Amygdala (tissue), 56 donors: ENCODE data around the gene NRN1L.
A peak's percentile ranks its signal among the peaks of the same experiment; 100 is the strongest.
"Not testable (repeated sequence)": the region's sequence is repeated elsewhere in the genome, so short reads cannot be mapped to it uniquely, and the experiment has no call there.

Experiments
- DNase-seq, 56 donors: peaks; one replicate each; lab custom pipeline; 2025; lab: John Stamatoyannopoulos, UW

Gene NRN1L

GRCh38 chr16:67915496-67915769, 30.7 kb downstream of the NRN1L start:
- DNase-seq, result not testable (repeated sequence)

DNA sequence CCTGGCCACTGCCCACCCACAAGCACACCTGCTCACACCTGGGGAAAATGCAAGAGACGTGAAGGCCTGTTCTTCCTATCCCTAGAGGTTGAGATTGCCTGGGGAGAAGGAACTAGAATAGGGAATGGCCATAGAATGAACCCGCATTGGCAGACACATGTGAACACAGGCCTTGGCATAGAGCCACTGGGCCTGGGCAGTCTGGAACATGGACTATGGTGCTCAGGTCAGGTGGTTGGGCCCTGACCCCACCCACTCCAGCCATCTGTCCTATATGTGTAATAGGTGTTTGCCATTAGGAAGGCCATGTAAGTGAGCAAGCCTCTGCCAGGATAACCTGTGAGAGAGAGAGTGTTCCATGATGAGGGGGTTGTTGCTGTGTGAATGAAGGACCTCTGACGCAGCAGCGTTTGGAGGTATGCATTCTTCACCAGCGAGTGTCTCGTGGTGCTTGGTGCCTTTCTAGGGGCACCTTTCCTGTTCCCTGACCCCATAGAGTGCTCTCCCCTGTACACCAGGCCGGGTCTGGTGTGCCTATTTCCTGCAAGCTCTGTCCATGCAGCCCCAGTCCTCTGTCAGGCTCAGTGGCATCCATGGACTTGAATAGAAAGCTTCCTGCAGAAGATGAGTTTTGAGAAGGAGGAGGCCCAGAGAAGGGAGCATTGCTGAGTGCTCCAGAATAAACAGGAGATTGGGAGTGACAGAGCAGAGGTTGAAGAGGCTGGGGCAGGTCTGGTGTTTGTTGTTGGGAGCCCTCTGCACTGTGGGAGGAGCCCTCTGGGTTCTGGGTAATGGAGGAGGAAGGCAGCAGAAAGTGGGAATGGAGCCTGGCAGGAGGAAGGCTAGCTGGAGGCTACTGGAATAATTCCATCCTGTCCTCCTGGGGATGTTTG, 31.4 kb downstream of the NRN1L start:
- DNase-seq, result peak in 1 of 56 donors; percentile 27

GRCh38 chr16:67917140-67917851, 32.6 kb downstream of the NRN1L start:
- peak in 42 of 56 donors; percentile 19 to 85 (median 48) for DNase-seq

- DNase-seq, result peak in 4 of 56 donors; percentile 35 to 54 (median 44)
Measured at GRCh38 chr16:67917852-67918236, 33.2 kb downstream of the NRN1L start.

- no peak for DNase-seq
Measured at GRCh38 chr16:67919622-67920221, 35.0 kb downstream of the NRN1L start.

DNA sequence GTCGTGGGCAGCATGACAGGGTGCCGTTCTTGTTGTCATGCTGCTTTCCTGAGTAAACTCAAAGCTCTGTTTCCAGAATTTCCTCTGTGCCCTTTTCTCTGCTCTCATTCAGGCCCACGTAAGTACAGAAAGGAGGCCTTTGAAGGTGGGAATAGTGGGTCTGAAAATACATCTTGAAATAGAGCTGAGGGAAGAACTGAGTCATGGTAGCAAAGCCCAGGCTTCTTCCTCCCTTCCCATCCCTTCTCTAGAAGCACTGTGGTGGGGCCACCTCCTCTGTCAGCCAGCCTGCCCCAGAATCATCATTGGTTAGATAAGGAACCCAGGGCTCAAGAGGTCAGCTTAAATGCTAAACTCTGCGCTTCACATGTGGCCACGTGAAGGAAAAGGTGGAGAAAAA, 37.5 kb downstream of the NRN1L start:
- peak in 1 of 56 donors; percentile 33 for DNase-seq

GRCh38 chr16:67922740-67923139, 38.1 kb downstream of the NRN1L start:
- DNase-seq, result no peak

DNA sequence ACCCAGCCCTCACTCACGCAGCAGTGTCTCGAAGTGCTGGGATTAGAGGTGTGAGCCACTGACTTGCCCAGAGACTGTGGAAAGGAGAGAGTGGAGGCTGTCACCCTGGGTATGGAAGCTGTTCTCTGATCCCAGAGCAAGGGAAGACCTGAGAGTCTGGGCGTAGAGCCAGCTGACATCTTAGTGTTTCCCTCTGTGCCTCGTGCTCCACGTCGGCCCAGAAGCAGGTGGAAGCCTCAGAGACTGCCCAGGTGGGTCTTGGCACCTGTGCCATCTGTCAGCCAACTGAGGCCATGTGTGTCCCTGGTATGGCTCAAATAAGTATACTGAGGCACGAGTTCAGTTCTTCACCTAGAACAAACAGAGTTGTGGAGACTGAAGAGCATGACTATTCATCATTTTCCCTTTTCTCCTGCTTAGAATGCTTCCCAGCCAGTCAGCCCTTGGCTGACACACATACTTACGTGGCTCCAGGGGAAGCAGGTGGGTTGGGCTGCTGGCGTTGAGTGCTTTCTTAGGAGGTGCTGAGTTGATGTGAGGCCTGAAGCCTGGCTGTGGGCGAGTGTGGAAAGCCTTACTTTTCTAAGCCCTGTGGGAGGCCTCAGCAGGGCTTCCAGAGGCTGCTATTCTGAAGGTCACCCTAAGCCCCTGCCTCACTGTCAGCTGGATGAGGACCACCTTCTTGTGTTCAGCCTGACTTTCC, 38.9 kb downstream of the NRN1L start:
- DNase-seq, result peak in 10 of 56 donors; percentile 19 to 52 (median 29)

DNA sequence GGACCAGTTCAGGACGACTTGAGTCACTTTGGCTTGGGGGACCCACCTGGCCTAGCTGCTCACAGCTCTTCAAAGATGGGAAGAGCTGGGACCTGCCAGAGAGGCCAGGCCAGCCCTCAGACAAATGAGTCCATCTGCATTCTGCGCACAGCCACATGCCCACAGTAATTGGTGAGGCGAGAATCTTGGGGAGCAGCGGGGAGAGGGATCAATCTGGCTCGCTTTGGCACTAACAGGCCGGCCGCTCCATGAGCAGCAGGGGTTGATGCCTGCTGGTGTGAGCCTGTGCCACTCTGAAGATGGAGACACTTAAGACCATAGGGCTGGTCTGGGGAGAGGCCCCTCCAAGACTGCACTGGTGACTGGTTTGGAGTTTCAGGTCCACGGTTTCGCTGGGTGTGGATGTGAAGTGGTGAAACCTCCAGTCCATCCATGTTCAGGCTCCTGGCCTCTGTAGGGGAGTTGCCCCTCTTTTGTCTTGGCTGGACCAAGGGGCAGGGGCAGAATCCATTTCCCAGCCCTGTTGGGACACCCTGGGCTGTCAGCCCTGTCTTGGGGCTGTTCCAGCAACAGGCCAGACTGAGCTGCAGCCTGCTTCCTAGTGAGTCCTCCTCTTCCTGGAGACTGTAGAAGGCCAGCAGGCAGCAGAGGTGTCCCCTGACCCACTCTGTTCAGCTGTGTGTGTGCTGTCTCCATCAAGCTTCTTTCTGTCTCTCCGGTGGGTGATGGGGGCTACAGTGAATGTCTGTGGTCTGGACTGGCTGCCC, 39.6 kb downstream of the NRN1L start:
- DNase-seq, result peak in 1 of 56 donors; percentile 13

DNA sequence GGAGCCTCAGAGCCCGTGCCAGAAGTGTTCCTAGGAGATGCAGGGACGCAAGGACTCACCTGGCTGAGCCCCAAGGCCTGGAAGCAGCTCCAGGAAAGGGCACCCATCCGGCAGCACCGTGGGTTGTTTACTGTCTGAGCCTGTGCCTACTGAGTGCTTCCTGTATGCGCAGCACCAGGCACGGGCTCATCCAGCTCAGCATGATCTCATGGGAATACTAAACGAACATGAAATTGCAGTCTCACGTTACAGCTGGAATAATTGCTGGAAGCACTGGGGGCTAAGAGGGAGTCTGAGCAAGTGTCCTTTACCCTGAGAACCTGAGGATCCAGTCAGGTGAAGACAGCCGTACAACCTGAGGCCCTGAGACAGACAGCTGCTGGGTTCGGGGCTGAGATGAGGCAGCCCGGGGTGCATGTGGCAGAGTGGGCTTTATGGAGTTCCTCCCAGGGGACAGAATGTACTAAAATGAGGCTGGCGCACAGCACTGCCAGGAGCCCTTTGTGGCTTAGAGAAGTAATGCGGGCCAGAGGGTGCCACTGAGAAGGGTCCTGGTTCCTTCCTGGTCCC, 41.6 kb downstream of the NRN1L start:
- DNase-seq, result peak in 31 of 56 donors; percentile 18 to 72 (median 42)

DNA sequence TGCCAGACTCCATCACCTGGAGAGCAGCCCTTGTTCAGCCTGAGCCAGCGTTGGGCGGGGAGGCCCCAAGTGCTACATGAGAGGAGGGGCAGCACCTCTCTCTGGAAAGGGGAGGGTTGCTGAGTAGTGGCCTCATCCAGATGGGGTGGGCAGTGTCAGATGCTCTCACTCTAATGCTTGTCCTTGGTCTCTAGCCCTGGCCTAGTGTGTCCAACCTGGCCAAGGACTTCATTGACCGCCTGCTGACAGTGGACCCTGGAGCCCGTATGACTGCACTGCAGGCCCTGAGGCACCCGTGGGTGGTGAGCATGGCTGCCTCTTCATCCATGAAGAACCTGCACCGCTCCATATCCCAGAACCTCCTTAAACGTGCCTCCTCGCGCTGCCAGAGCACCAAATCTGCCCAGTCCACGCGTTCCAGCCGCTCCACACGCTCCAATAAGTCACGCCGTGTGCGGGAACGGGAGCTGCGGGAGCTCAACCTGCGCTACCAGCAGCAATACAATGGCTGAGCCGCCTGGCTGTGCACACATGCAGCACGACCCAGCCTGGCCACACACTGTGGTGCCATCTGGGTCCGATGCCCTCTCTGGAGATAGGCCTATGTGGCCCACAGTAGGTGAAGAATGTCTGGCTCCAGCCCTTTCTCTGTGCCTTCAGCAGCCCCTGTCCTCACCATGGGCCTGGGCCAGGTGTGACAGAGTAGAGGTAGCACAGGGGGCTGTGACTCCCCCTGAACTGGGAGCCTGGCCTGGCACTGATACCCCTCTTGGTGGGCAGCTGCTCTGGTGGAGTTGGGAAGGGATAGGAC, 42.7 kb downstream of the NRN1L start:
- no peak for DNase-seq

DNA sequence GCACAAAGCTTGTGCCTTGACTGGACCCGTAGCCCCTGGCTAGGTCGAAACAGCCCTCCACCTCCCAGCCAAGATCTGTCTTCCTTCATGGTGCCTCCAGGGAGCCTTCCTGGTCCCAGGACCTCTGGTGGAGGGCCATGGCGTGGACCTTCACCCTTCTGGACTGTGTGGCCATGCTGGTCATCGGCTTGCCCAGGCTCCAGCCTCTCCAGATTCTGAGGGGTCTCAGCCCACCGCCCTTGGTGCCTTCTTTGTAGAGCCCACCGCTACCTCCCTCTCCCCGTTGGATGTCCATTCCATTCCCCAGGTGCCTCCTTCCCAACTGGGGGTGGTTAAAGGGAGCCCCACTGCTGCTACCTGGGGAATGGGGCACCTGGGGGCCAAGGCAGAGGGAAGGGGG, 43.5 kb downstream of the NRN1L start:
- no peak for DNase-seq

- peak in 48 of 56 donors; percentile 13 to 83 (median 51) for DNase-seq
Measured at GRCh38 chr16:67928561-67929364, 44.1 kb downstream of the NRN1L start.

- no peak for DNase-seq
Measured at GRCh38 chr16:67930191-67930590, 45.5 kb downstream of the NRN1L start.

DNA sequence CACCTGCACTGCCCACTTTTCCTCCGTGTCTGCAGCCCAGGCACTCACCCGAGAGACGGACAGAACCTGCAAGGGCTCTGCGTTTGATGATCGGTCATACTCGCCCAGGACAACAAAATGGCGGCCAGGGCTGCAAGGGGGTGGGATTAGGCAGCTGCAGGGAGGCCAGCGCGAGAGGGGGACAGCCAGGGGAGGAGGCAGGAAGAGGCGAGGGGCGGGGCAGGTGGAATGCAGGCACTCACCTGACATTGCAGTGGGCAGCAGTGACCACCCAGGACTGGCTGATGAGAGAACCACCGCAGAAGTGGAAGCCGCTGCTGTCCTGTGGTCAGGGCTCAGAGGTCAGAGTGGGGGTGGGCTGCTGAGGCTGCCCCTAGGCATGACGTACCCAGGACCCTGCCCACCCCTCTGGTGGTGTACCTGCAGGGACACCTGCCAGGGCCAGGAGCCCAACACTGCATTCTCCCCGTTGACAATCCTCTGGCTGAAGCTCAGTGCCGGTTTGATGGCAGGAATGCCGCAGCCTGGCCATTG, 46.1 kb downstream of the NRN1L start:
- no peak for DNase-seq

DNA sequence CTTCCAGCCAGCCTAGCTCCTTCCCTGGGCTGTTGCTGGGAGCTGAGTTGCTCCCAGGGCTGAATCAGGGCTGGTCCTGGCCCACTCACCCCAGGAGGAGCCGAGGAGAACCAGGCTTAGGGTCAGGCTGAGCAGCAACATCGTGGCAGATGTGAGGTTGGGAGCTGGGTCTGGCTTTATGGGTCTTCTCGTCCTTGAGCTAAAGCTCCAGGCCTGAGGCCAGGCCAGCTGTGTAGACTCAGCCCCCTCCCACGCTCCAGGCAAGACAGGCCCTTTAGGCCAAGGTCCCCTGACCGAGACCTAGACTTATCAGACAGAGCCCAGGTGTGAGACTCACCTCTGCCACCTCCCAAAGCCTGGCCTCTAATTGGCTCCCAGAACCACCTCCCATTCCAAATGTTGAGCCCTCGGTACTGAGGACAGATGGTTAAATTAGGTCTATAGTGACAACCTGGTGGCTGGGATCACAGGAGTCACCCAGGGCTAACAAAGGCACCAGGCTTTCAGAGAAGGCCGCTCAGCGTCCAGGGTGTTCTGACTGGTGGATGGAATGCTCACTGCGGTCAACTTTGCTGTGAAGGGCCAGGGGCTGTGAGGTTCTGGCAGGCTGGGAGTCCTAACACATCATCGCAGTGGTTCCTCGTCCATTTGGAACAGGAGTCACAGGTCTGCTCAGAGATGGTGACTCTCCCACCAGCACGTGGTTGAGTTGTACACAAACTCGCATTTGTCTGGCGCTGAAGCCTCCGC, 47.2 kb downstream of the NRN1L start, which contains the start of gene CTRL:
CTRL (minus strand) TSS at position 151 of the 750 bp plus-strand sequence; CDS start at position 141, 10 bp downstream.
- DNase-seq, result no peak

- DNase-seq, result no peak
Measured at GRCh38 chr16:67932462-67932840, 47.8 kb downstream of the NRN1L start.
